SK-N-SH (cell line): ENCODE measurements around the gene PTH2. TPM values are rescaled to one million over a fixed set of nuclear protein-coding genes. Genes with fewer than 3 reads are reported as not detected.
A peak's percentile ranks its signal among the peaks of the same experiment; 100 is the strongest.

Experiments
- CTCF ChIA-PET: fragments of 300-600, 350-600 bp; formaldehyde crosslinking; extraction: SDS; loops from one replicate; lab custom pipeline; 2021; lab: Yijun Ruan, JAX
- POLR2A ChIA-PET: fragments of 350-600 bp; sonication (Branson Sonifier 250); formaldehyde crosslinking; extraction: SDS; loops from one replicate; lab custom pipeline; 2020; ENCODE audit warnings: antibody characterized with exemption, inconsistent platforms; lab: Yijun Ruan, JAX
- DNase-seq: peaks from one replicate; pipeline ENCODE4 v3.0.0; 2012
- H2AFZ ChIP-seq: fragments of 200-600 bp; sonication (generic); 2 replicates; pipeline ENCODE4 v1.8.1; 2016; ENCODE audit warnings: antibody characterized with exemption, mild to moderate bottlenecking, low read depth
- H3F3A ChIP-seq: fragments of 200-600 bp; sonication (generic); replicated peaks from 2 replicates; pipeline ENCODE3; 2016; ENCODE audit warnings: antibody characterized with exemption, mild to moderate bottlenecking; ENCODE audit not compliant: insufficient read depth
- H3K27ac ChIP-seq, 2 experiments: fragments of 200-500 bp in 1 of 2; fragments of 200-600 bp in 1 of 2; sonication (Bioruptor generic) in 1 of 2; sonication (generic), shearing (Covaris generic) in 1 of 2; 2 replicates each; pipeline versions ENCODE4 v1.5.1 to v1.6.1; 2014 to 2016; ENCODE audit warnings: low read depth in 2 of 2, inconsistent platforms in 1 of 2, low read length in 1 of 2, mild to moderate bottlenecking in 1 of 2, mixed read lengths in 1 of 2
- H3K27me3 ChIP-seq: fragments of 200-600 bp; sonication (generic), shearing (Covaris generic); 2 replicates; pipeline ENCODE4 v1.6.1; 2016; ENCODE audit warnings: mixed run types; ENCODE audit not compliant: insufficient read depth
- H3K36me3 ChIP-seq, 2 experiments: fragments of 200-500 bp in 1 of 2; fragments of 200-600 bp in 1 of 2; sonication (Bioruptor generic) in 1 of 2; sonication (generic) in 1 of 2; replicated peaks in 1 of 2; 2 replicates each; pipeline versions ENCODE3 to v1.5.1; 2014 to 2016; ENCODE audit warnings: low read length in 1 of 2, mild to moderate bottlenecking in 1 of 2; ENCODE audit not compliant: insufficient read depth in 2 of 2, control insufficient read depth in 1 of 2
- H3K4me1 ChIP-seq, 2 experiments: fragments of 200-500 bp in 1 of 2; fragments of 200-600 bp in 1 of 2; sonication (Bioruptor generic) in 1 of 2; sonication (generic), shearing (Covaris generic) in 1 of 2; 2 replicates each; pipeline versions ENCODE4 v1.5.1 to v1.6.1; 2014 to 2016; ENCODE audit warnings: low read depth in 1 of 2, low read length in 1 of 2, mixed run types in 1 of 2; ENCODE audit not compliant: insufficient read depth in 2 of 2, control insufficient read depth in 1 of 2
- H3K4me2 ChIP-seq: fragments of 200-600 bp; sonication (generic), shearing (Covaris generic); 2 replicates; pipeline ENCODE4 v1.6.1; 2017; ENCODE audit warnings: mixed run types
- H3K4me3 ChIP-seq, 2 experiments: fragments of 200-500 bp in 1 of 2; fragments of 200-600 bp in 1 of 2; sonication (Bioruptor generic) in 1 of 2; sonication (generic), shearing (Covaris generic) in 1 of 2; 2 replicates each; pipeline versions ENCODE4 v1.5.1 to v1.8.1; 2014 to 2016; ENCODE audit warnings: low read depth in 2 of 2, inconsistent platforms in 1 of 2, low read length in 1 of 2, mild to moderate bottlenecking in 1 of 2, mixed read lengths in 1 of 2, moderate library complexity in 1 of 2
- H3K79me2 ChIP-seq: fragments of 200-600 bp; sonication (generic); 2 replicates; pipeline ENCODE4 v1.8.1; 2017; ENCODE audit warnings: mild to moderate bottlenecking; ENCODE audit not compliant: insufficient read depth
- H3K9ac ChIP-seq: fragments of 200-600 bp; sonication (generic); 2 replicates; pipeline ENCODE4 v1.6.1; 2017; ENCODE audit warnings: mixed run types
- H3K9me2 ChIP-seq: fragments of 200-600 bp; sonication (generic); 2 replicates; pipeline ENCODE4 v1.6.1; 2017; ENCODE audit warnings: mixed run types
- H3K9me3 ChIP-seq: fragments of 200-600 bp; sonication (generic); 2 replicates; pipeline ENCODE4 v1.6.1; 2017; ENCODE audit warnings: mixed run types, mild to moderate bottlenecking, moderate library complexity
- H4K20me1 ChIP-seq: fragments of 200-600 bp; sonication (generic); 2 replicates; pipeline ENCODE4 v1.6.1; 2017; ENCODE audit warnings: mild to moderate bottlenecking, mixed run types; ENCODE audit not compliant: insufficient read depth
- CHD2 ChIP-seq: fragments of 150-350 bp; IDR thresholded peaks from 2 replicates; pipeline ENCODE4 v1.6.1; 2018; ENCODE audit warnings: low read length; ENCODE audit not compliant: partially characterized antibody
- ELF1 ChIP-seq: IDR thresholded peaks from 2 replicates; pipeline ENCODE4 v1.4.0; 2012
- EP300 ChIP-seq, 2 experiments: IDR thresholded peaks; 2 replicates each; pipeline versions ENCODE4 v1.4.0 to v1.6.1; 2012; ENCODE audit warnings: borderline replicate concordance in 1 of 2, low read depth in 1 of 2, low read length in 1 of 2
- EZH2phosphoT487 ChIP-seq: fragments of 200-600 bp; sonication (generic); IDR thresholded peaks from 2 replicates; pipeline ENCODE4 v1.6.1; 2017; ENCODE audit warnings: low read depth, mixed run types, mild to moderate bottlenecking, antibody characterized with exemption, moderate library complexity, borderline replicate concordance
- GABPA ChIP-seq: IDR thresholded peaks from 2 replicates; pipeline ENCODE4 v1.4.0; 2012; ENCODE audit warnings: low read depth, mild to moderate bottlenecking
- GATA2 ChIP-seq: sonication (generic); formaldehyde crosslinking; IDR thresholded peaks from 2 replicates; pipeline ENCODE4 v1.5.0; 2020; ENCODE audit warnings: mild to moderate bottlenecking, missing genetic modification reagents
- JUND ChIP-seq: IDR thresholded peaks from 2 replicates; pipeline ENCODE4 v1.4.0; 2012
- MXI1 ChIP-seq: IDR thresholded peaks from 2 replicates; pipeline ENCODE4 v1.6.1; 2012; ENCODE audit warnings: mild to moderate bottlenecking, low read depth, low read length, improper control_type of control experiment
- NRF1 ChIP-seq: IDR thresholded peaks from 2 replicates; pipeline ENCODE4 v1.6.1; 2012; ENCODE audit warnings: low read depth, mild to moderate bottlenecking, low read length
- RAD21 ChIP-seq: IDR thresholded peaks from 2 replicates; pipeline ENCODE4 v1.6.1; 2012; ENCODE audit warnings: mild to moderate bottlenecking, low read length
- RCOR1 ChIP-seq: fragments of 150-350 bp; IDR thresholded peaks from 2 replicates; pipeline ENCODE4 v1.6.1; 2017; ENCODE audit warnings: antibody characterized with exemption, low read length
- TAF1 ChIP-seq: IDR thresholded peaks from 2 replicates; pipeline ENCODE4 v1.6.1; 2012; ENCODE audit warnings: low read depth, mild to moderate bottlenecking, low read length, moderate library complexity, borderline replicate concordance
- TCF12 ChIP-seq: IDR thresholded peaks from 2 replicates; pipeline ENCODE4 v1.4.0; 2012
- WGBS: methylation state at CpG from one replicate; pipeline ENCODE4 v1.1.6; 2017; ENCODE audit warnings: low lambda C conversion rate; 5-methylcytosine and 5-hydroxymethylcytosine counted together
- polyA plus RNA-seq, 3 experiments: library from polyadenylated mRNA; depleted of rRNA; stranded (reverse); fragments of >200 nt; gene quantifications; 2 replicates each; pipeline ENCODE4 v1.2.3, GENCODE V29; 2012
- TF ChIP-seq, protein P1 (sequence below): IDR thresholded peaks from 2 replicates; pipeline ENCODE4 v1.4.0; 2012; ENCODE audit warnings: low read depth
- TF ChIP-seq, protein P2 (sequence below): IDR thresholded peaks from 2 replicates; pipeline ENCODE4 v1.4.0; 2012; ENCODE audit warnings: low read depth, borderline replicate concordance
- TF ChIP-seq, protein P3 (sequence below): IDR thresholded peaks from 2 replicates; pipeline ENCODE4 v1.4.0; 2012; ENCODE audit warnings: low read depth, borderline replicate concordance
- TF ChIP-seq, protein P4 (sequence below): fragments of 150-350 bp; IDR thresholded peaks from 2 replicates; pipeline ENCODE4 v1.6.1; 2016; ENCODE audit warnings: mild to moderate bottlenecking, low read depth, low read length
- TF ChIP-seq, protein P5 (sequence below): IDR thresholded peaks from 2 replicates; pipeline ENCODE4; 2012

The PTH2 gene
- polyA plus RNA-seq, 1 of the 3 experiments (the other 2 are of a cell fraction), result not detected

DNA sequence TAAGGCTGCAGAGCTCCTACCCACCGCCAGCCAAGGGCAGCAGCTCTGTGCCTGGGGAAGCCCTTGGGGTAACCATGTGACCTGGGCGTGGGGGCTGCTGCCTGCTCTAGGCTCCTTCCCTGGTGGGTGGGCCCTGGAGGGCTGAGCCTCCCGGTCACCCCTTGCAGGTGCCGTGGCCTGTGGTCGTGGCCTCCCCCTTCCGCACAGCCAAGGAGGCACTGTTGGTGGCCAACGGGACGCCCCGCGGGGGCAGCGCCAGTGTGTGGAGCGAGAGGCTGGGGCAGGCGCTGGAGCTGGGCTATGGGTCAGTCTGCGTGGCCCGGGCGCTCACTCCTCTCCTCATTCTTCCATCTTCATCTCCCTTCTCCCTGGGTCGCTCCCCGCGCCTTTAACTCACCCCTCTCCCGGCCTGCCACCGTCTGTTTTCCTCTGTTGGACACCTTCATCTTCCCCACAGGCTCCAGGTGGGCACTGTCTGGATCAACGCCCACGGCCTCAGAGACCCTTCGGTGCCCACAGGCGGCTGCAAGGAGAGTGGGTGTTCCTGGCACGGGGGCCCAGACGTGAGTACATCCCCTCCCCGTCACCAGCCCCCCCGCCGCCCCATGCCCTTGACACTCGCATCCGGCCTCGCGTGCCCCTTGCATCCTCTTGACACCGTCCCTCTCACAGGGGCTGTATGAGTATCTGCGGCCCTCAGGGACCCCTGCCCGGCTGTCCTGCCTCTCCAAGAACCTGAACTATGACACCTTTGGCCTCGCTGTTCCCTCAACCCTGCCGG, 40.9 kb upstream of the PTH2 start:
- peak; percentile 21 for DNase-seq
- Histone ChIP-seq H3K9me2 (no peaks in the 10 kb centered on the region), H3K79me2 (no peaks in the 10 kb centered on the region), H3K36me3 (no peaks in the 10 kb centered on the region), H3K9me3 (no peaks in the 10 kb centered on the region), H3F3A (no peaks in the 10 kb centered on the region), H3K4me2 (no peak overlapping the region), H3K27ac (no peak overlapping the region), H3K4me3 (no peak overlapping the region), H3K4me1 (no peaks in the 10 kb centered on the region), H4K20me1 (no peaks in the 10 kb centered on the region), H3K27me3 (no peaks in the 10 kb centered on the region), H3K9ac (no peak overlapping the region), H2AFZ (no peak overlapping the region)
- TF ChIP-seq RAD21, result no peak
- no peak for TF ChIP-seq RCOR1
- no peak for TF ChIP-seq NRF1
- no peak for TF ChIP-seq TAF1
- TF ChIP-seq CHD2, result no peak
- ChIA-PET CTCF (interaction anchor here (1.3 to 2.6 kb wide), 2 partner anchors 9 to 13 kb away, joined by 3 to 16 read pairs; partner anchors contain the start of gene FLT3LG), POLR2A (interaction anchor here (0.6 kb wide), 1 partner anchor 32 kb away, joined by 3 read pairs; no protein-coding TSS in a partner anchor)
- WGBS, result 94% methylated on average over 24 of the region's 39 CpGs

DNA sequence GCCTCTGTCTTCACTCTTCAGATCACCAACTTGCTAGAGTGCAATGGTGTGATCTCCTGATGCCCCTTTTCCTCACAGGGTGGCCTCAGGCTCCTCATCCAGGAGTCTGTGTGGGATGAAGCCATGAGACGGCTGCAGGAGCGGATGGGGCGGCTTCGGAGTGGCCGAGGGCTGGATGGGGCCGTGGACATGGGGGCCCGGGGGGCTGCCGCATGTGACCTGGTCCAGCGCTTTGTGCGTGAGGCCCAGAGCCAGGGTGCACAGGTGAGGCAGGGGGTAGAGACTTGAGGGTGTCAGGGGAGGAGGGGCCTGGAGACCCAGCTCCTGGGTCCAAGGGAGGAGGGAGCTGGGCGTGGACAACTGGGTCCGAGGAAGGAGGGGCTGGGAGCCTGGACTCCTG, 39.3 kb upstream of the PTH2 start:
- Histone ChIP-seq H3K27me3 (no peaks in the 10 kb centered on the region), H3K9me2 (no peaks in the 10 kb centered on the region), H3K27ac (no peak overlapping the region), H2AFZ (no peak overlapping the region), H3K4me1 (peaks cover 0 to 2% of the 10 kb centered on the region in 2 experiments; a peak in 1 of 4 replicates), H3K36me3 (no peaks in the 10 kb centered on the region), H3F3A (no peaks in the 10 kb centered on the region), H3K4me3 (no peak overlapping the region), H4K20me1 (no peaks in the 10 kb centered on the region), H3K4me2 (no peak overlapping the region), H3K9me3 (no peaks in the 10 kb centered on the region), H3K79me2 (no peaks in the 10 kb centered on the region), H3K9ac (no peak overlapping the region)
- ChIA-PET POLR2A (no interaction called here), CTCF (interaction anchor here (0.7 kb wide), 1 partner anchor 415 kb away, joined by 5 read pairs; the partner anchor contains the start of gene AKT1S1)
- DNase-seq, result no peak
- TF ChIP-seq CHD2 (no peak), MXI1 (no peak), ELF1 (no peak), RCOR1 (no peak), JUND (no peak), TAF1 (no peak), GATA2 (CRISPR knock-in tag) (no peak), TCF12 (no peak), EZH2phosphoT487 (no peak), EP300 (IDR thresholded peaks at IDR 0.05; ENCODE audit: borderline replicate concordance in 1 of 2, low read depth in 1 of 2, low read length in 1 of 2) (no peak), GABPA (no peak)
- TF ChIP-seq, protein P1, sequence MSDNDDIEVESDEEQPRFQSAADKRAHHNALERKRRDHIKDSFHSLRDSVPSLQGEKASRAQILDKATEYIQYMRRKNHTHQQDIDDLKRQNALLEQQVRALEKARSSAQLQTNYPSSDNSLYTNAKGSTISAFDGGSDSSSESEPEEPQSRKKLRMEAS, result no peak
- TF ChIP-seq, protein P2, sequence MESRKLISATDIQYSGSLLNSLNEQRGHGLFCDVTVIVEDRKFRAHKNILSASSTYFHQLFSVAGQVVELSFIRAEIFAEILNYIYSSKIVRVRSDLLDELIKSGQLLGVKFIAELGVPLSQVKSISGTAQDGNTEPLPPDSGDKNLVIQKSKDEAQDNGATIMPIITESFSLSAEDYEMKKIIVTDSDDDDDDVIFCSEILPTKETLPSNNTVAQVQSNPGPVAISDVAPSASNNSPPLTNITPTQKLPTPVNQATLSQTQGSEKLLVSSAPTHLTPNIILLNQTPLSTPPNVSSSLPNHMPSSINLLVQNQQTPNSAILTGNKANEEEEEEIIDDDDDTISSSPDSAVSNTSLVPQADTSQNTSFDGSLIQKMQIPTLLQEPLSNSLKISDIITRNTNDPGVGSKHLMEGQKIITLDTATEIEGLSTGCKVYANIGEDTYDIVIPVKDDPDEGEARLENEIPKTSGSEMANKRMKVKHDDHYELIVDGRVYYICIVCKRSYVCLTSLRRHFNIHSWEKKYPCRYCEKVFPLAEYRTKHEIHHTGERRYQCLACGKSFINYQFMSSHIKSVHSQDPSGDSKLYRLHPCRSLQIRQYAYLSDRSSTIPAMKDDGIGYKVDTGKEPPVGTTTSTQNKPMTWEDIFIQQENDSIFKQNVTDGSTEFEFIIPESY, result no peak
- TF ChIP-seq, protein P3, sequence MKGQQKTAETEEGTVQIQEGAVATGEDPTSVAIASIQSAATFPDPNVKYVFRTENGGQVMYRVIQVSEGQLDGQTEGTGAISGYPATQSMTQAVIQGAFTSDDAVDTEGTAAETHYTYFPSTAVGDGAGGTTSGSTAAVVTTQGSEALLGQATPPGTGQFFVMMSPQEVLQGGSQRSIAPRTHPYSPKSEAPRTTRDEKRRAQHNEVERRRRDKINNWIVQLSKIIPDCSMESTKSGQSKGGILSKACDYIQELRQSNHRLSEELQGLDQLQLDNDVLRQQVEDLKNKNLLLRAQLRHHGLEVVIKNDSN, result no peak
- TF ChIP-seq, protein P4, sequence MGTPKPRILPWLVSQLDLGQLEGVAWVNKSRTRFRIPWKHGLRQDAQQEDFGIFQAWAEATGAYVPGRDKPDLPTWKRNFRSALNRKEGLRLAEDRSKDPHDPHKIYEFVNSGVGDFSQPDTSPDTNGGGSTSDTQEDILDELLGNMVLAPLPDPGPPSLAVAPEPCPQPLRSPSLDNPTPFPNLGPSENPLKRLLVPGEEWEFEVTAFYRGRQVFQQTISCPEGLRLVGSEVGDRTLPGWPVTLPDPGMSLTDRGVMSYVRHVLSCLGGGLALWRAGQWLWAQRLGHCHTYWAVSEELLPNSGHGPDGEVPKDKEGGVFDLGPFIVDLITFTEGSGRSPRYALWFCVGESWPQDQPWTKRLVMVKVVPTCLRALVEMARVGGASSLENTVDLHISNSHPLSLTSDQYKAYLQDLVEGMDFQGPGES, result no peak
- TF ChIP-seq, protein P5, sequence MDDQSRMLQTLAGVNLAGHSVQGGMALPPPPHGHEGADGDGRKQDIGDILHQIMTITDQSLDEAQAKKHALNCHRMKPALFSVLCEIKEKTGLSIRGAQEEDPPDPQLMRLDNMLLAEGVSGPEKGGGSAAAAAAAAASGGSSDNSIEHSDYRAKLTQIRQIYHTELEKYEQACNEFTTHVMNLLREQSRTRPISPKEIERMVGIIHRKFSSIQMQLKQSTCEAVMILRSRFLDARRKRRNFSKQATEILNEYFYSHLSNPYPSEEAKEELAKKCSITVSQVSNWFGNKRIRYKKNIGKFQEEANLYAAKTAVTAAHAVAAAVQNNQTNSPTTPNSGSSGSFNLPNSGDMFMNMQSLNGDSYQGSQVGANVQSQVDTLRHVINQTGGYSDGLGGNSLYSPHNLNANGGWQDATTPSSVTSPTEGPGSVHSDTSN, result no peak
- 94% methylated on average over 12 of the region's 12 CpGs for WGBS
